ENCODE measurements around the gene CSF1. TPM values are rescaled to one million over a fixed set of nuclear protein-coding genes. Genes with fewer than 3 reads are reported as not detected.

Gene CSF1
- polyA plus RNA-seq, 1 of the 3 experiments (the other 2 are of a cell fraction) = 31.9 TPM

DNA sequence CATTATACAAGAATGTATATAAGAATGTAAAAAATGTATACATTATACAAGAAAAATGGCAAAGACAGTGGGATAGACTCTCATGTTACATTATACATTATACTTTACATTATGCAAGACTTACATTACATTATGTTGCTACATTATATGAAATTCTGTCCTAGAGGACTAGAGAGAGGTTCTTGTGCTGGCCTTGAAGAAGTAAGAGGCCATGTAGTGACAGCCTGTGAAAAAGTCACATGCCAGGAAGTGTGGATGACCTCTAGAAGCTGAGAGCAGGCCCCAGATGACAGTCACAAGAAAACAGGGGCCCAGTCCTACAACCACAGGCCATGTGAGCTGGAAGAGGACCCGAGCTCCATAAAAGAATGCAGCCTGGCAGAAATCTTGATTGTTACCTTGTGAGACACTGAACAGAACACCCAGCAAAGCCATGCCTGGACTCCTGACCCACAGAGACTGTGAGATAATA is 43.4 kb downstream of the CSF1 start:
- no peak for DNase-seq
- H4K20me1 ChIP-seq (ENCODE audit: insufficient read depth) = no peaks in the 10 kb centered on the region
- H3K4me3 ChIP-seq (ENCODE audit: low read depth in 2 of 2, low read length in 1 of 2) = no peak overlapping the region
- H2AFZ ChIP-seq (ENCODE audit: low read depth) = no peak overlapping the region
- peaks cover 4% of the 10 kb centered on the region for H3F3A ChIP-seq (replicated peaks; ENCODE audit: insufficient read depth)
- peaks cover 0 to 8% of the 10 kb centered on the region in 2 experiments; a peak in 1 of 4 replicates for H3K4me1 ChIP-seq (ENCODE audit: control insufficient read depth in 1 of 2, insufficient read depth in 2 of 2, low read depth in 1 of 2, low read length in 1 of 2)
- ChIA-PET CTCF (interaction anchor here (1.2 kb wide), 1 partner anchor 27 kb away, joined by 3 read pairs; no protein-coding TSS in a partner anchor), POLR2A (no interaction called here)
- peak overlapping the region in 1 of 2 experiments; percentile 71; a peak in 2 of 4 replicates for H3K27ac ChIP-seq (ENCODE audit: low read depth in 2 of 2, low read length in 1 of 2)
- H3K9ac ChIP-seq = no peak overlapping the region
- no peak overlapping the region for H3K4me2 ChIP-seq
- no peaks in the 10 kb centered on the region for H3K36me3 ChIP-seq (replicated peaks in 1 of 2; ENCODE audit: control insufficient read depth in 1 of 2, insufficient read depth in 2 of 2, low read length in 1 of 2)
- H3K9me2 ChIP-seq = no peaks in the 10 kb centered on the region
- no peaks in the 10 kb centered on the region for H3K9me3 ChIP-seq
- no peaks in the 10 kb centered on the region for H3K79me2 ChIP-seq (ENCODE audit: insufficient read depth)
- H3K27me3 ChIP-seq (ENCODE audit: insufficient read depth) = no peaks in the 10 kb centered on the region
- 33% methylated on average over 1 of the region's 1 CpG for WGBS (ENCODE audit: low lambda C conversion rate)
- peak; percentile 51; the same call in 1 of the 2 replicates for TF ChIP-seq TCF12 (IDR thresholded peaks at IDR 0.05)
- TF ChIP-seq TAF1 (IDR thresholded peaks at IDR 0.05; ENCODE audit: borderline replicate concordance, low read depth, low read length) = no peak

DNA sequence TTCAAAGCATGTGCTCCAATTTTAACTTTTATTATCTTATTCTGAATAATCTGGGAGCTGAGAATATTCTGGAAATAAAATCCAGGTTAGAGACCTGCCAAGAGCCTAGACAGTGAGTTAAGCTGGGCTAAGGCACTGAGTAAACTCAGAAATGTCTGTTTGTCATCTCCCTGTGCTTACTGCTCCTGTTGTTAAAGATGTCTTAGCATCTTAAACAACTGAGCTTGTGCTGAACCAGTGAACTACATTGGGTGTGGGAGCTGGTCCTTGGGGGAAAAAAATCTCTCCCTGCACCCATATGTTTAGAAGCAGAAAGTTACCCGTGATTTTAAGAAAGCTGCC is 49.0 kb downstream of the CSF1 start:
- Histone ChIP-seq H3K36me3 (replicated peaks in 1 of 2; ENCODE audit: control insufficient read depth in 1 of 2, insufficient read depth in 2 of 2, low read length in 1 of 2) (no peaks in the 10 kb centered on the region), H3K4me1 (ENCODE audit: control insufficient read depth in 1 of 2, insufficient read depth in 2 of 2, low read depth in 1 of 2, low read length in 1 of 2) (peaks cover 3 to 16% of the 10 kb centered on the region in 2 experiments; a peak in 2 of 4 replicates), H3K4me2 (peak overlapping the region; percentile 46; the same call in 1 of the 2 replicates), H3F3A (replicated peaks; ENCODE audit: insufficient read depth) (no peaks in the 10 kb centered on the region), H3K9me3 (no peaks in the 10 kb centered on the region), H3K27ac (ENCODE audit: low read depth in 2 of 2, low read length in 1 of 2) (peak overlapping the region; percentile 66 to 85; a peak in 3 of 4 replicates), H3K4me3 (ENCODE audit: low read depth in 2 of 2, low read length in 1 of 2) (no peak overlapping the region), H3K27me3 (ENCODE audit: insufficient read depth) (no peaks in the 10 kb centered on the region), H4K20me1 (ENCODE audit: insufficient read depth) (no peaks in the 10 kb centered on the region), H3K9me2 (no peaks in the 10 kb centered on the region), H3K9ac (peak overlapping the region; percentile 48; the same call in 1 of the 2 replicates), H2AFZ (ENCODE audit: low read depth) (peak overlapping the region; percentile 80; the same call in 1 of the 2 replicates), H3K79me2 (ENCODE audit: insufficient read depth) (no peaks in the 10 kb centered on the region)
- no peak for DNase-seq
- TF ChIP-seq FOSL2 (IDR thresholded peaks at IDR 0.05; ENCODE audit: borderline replicate concordance, low read depth) (0 out of 2 replicates have a peak, but pooled peaks have one; percentile 18), ELF1 (IDR thresholded peaks at IDR 0.05) (no peak)
- ChIA-PET POLR2A (no interaction called here), CTCF (interaction anchor here (1.3 to 5.4 kb wide), 3 partner anchors 23 to 184 kb away, joined by 3 to 33 read pairs (median 11); partner anchors contain the start of gene AHCYL1)
- 18% methylated on average over 1 of the region's 1 CpG for WGBS (ENCODE audit: low lambda C conversion rate)

DNA sequence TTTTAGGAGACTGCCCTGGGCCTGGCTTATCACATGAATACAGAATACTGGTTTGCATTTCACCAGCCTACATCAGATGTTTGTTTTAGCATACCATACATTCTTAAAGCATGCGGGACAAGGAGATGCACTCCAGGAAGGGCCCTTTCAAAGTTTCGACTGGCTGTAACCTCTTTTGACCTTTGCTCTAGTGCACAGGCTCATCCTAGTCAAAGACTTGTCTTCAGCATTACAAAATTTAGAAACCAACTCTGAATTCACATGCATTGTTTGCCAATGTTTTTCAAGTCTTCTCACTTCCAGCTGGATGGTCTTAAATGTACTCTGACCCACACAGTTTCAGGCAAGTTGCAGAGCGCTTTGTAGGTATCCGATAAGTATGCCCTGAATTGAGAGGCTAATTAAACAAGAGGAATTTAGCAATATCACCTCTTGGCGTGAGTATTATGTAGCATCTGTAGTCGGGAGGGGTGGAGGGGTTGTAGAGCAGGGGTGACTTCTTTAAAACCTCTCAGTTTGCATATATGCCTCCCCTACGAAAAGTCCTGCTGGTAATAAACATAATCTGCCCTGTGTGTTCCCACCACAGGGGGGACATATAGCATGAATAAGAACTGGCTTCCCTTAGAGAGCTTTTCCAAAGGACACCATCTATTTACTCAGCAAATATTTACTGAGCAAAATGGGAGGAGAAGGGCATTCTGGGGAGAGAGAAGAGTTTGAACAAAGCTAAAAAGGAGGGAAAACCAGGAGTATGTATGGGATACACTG is 49.5 kb downstream of the CSF1 start:
- DNase-seq = no peak
- H3K4me2 ChIP-seq = peak overlapping the region; percentile 46; the same call in 1 of the 2 replicates
- H3K79me2 ChIP-seq (ENCODE audit: insufficient read depth) = no peaks in the 10 kb centered on the region
- ChIA-PET POLR2A (no interaction called here), CTCF (interaction anchor here (1.3 to 5.4 kb wide), 3 partner anchors 23 to 185 kb away, joined by 3 to 33 read pairs (median 3); partner anchors contain the start of gene AHCYL1)
- H3K27ac ChIP-seq (ENCODE audit: low read depth in 2 of 2, low read length in 1 of 2) = peak overlapping the region; percentile 66 to 85; a peak in 3 of 4 replicates
- peak overlapping the region; percentile 48; the same call in 1 of the 2 replicates for H3K9ac ChIP-seq
- H3K9me3 ChIP-seq = no peaks in the 10 kb centered on the region
- H3K4me1 ChIP-seq (ENCODE audit: control insufficient read depth in 1 of 2, insufficient read depth in 2 of 2, low read depth in 1 of 2, low read length in 1 of 2) = peaks cover 3 to 16% of the 10 kb centered on the region in 2 experiments; a peak in 2 of 4 replicates
- no peaks in the 10 kb centered on the region for H4K20me1 ChIP-seq (ENCODE audit: insufficient read depth)
- WGBS (ENCODE audit: low lambda C conversion rate) = 57% methylated on average over 7 of the region's 7 CpGs
- no peaks in the 10 kb centered on the region for H3F3A ChIP-seq (replicated peaks; ENCODE audit: insufficient read depth)
- peak overlapping the region; percentile 80; the same call in 1 of the 2 replicates for H2AFZ ChIP-seq (ENCODE audit: low read depth)
- H3K4me3 ChIP-seq (ENCODE audit: low read depth in 2 of 2, low read length in 1 of 2) = no peak overlapping the region
- H3K36me3 ChIP-seq (replicated peaks in 1 of 2; ENCODE audit: control insufficient read depth in 1 of 2, insufficient read depth in 2 of 2, low read length in 1 of 2) = no peaks in the 10 kb centered on the region
- H3K27me3 ChIP-seq (ENCODE audit: insufficient read depth) = no peaks in the 10 kb centered on the region
- no peaks in the 10 kb centered on the region for H3K9me2 ChIP-seq
- TF ChIP-seq GABPA (IDR thresholded peaks at IDR 0.05; ENCODE audit: low read depth) = no peak
- no peak for TF ChIP-seq RFX5 (IDR thresholded peaks at IDR 0.05; ENCODE audit: low read length)
- peak; percentile 22; the same call in 1 of the 2 replicates for TF ChIP-seq POLR2AphosphoS5 (IDR thresholded peaks at IDR 0.05; ENCODE audit: low read depth, low read length)
- TF ChIP-seq, protein P1, sequence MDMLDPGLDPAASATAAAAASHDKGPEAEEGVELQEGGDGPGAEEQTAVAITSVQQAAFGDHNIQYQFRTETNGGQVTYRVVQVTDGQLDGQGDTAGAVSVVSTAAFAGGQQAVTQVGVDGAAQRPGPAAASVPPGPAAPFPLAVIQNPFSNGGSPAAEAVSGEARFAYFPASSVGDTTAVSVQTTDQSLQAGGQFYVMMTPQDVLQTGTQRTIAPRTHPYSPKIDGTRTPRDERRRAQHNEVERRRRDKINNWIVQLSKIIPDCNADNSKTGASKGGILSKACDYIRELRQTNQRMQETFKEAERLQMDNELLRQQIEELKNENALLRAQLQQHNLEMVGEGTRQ (IDR thresholded peaks at IDR 0.05; ENCODE audit: borderline replicate concordance, low read depth, low read length) = no peak
- TF ChIP-seq, protein P2, sequence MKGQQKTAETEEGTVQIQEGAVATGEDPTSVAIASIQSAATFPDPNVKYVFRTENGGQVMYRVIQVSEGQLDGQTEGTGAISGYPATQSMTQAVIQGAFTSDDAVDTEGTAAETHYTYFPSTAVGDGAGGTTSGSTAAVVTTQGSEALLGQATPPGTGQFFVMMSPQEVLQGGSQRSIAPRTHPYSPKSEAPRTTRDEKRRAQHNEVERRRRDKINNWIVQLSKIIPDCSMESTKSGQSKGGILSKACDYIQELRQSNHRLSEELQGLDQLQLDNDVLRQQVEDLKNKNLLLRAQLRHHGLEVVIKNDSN (IDR thresholded peaks at IDR 0.05; ENCODE audit: borderline replicate concordance, low read depth) = no peak
- TF ChIP-seq, protein P3, sequence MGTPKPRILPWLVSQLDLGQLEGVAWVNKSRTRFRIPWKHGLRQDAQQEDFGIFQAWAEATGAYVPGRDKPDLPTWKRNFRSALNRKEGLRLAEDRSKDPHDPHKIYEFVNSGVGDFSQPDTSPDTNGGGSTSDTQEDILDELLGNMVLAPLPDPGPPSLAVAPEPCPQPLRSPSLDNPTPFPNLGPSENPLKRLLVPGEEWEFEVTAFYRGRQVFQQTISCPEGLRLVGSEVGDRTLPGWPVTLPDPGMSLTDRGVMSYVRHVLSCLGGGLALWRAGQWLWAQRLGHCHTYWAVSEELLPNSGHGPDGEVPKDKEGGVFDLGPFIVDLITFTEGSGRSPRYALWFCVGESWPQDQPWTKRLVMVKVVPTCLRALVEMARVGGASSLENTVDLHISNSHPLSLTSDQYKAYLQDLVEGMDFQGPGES (IDR thresholded peaks at IDR 0.05; ENCODE audit: low read depth, low read length) = no peak
- TF ChIP-seq SMC3 (IDR thresholded peaks at IDR 0.05; ENCODE audit: low read depth, low read length) = no peak
- TF ChIP-seq, protein P4, sequence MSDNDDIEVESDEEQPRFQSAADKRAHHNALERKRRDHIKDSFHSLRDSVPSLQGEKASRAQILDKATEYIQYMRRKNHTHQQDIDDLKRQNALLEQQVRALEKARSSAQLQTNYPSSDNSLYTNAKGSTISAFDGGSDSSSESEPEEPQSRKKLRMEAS (IDR thresholded peaks at IDR 0.05; ENCODE audit: low read depth) = peak; percentile 73
- TF ChIP-seq EZH2phosphoT487 (IDR thresholded peaks at IDR 0.05; ENCODE audit: borderline replicate concordance, low read depth) = no peak
- TF ChIP-seq ELF1 (IDR thresholded peaks at IDR 0.05) = no peak
- peak; percentile 78 for TF ChIP-seq RXRA (IDR thresholded peaks at IDR 0.05; ENCODE audit: borderline replicate concordance, low read depth)
- peak; percentile 20; the same call in 1 of the 2 replicates for TF ChIP-seq NFIC (IDR thresholded peaks at IDR 0.05; ENCODE audit: borderline replicate concordance)
- peak; percentile 64; the same call in 1 of the 2 replicates for TF ChIP-seq TCF12 (IDR thresholded peaks at IDR 0.05)

Data from SK-N-SH (cell line).